Endothelial cell of umbilical vein (primary cell): ENCODE measurements around the gene PAPOLA. TPM values are rescaled to one million over a fixed set of nuclear protein-coding genes. Genes with fewer than 3 reads are reported as not detected.

Experiments
- BruUV-seq: library from RNA; stranded (reverse); fragments of 400-500 nt; replicated peaks from 2 replicates; lab custom pipeline; 2021; lab: Mats Ljungman, UMichigan
- CTCF ChIA-PET: fragments of 300-600, 350-600 bp; sonication (Branson Sonifier 250); formaldehyde crosslinking; loops from one replicate; lab custom pipeline; 2021; ENCODE audit warnings: antibody characterized with exemption, inconsistent platforms; lab: Charles Lee
- POLR2A ChIA-PET: fragments of 300-600, 350-600 bp; sonication (Branson Sonifier 250); formaldehyde crosslinking; loops from one replicate; lab custom pipeline; 2021; ENCODE audit warnings: antibody characterized with exemption, inconsistent platforms; lab: Charles Lee
- DNase-seq: peaks from one replicate; pipeline ENCODE4 v3.0.0-alpha.2; 2011; ENCODE audit warnings: low read depth, low spot score
- FAIRE-seq: peaks from 2 replicates; lab custom pipeline; 2011; peaks lifted over from hg19 to GRCh38; lab: Jason Lieb, UNC
- H2AFZ ChIP-seq: 2 replicates; pipeline ENCODE4 v1.6.0; 2012; ENCODE audit warnings: low read depth, low read length, control low read depth, inconsistent platforms
- H3K27ac ChIP-seq: 2 replicates; pipeline ENCODE4 v1.5.1; 2011; ENCODE audit warnings: low read depth, mild to moderate bottlenecking, control low read depth, low read length, moderate library complexity; ENCODE audit not compliant: insufficient read depth
- H3K27me3 ChIP-seq, 2 experiments: 2 replicates each; pipeline versions ENCODE4 v1.6.0 to v1.6.1; 2011; ENCODE audit warnings: low read length in 2 of 2, mixed read lengths in 1 of 2; ENCODE audit not compliant: control insufficient read depth in 2 of 2, insufficient read depth in 2 of 2
- H3K36me3 ChIP-seq, 2 experiments: 2 replicates in 1 of 2; 3 replicates in 1 of 2; pipeline ENCODE4 v1.5.1; 2011; ENCODE audit warnings: low read length in 2 of 2, mild to moderate bottlenecking in 1 of 2, moderate library complexity in 1 of 2; ENCODE audit not compliant: control insufficient read depth in 2 of 2, insufficient read depth in 2 of 2; ENCODE audit errors: extremely low read depth in 1 of 2
- H3K4me1 ChIP-seq: 3 replicates; pipeline ENCODE4 v1.5.1; 2011; ENCODE audit warnings: mild to moderate bottlenecking, low read length; ENCODE audit not compliant: control insufficient read depth, insufficient read depth; ENCODE audit errors: extremely low read depth
- H3K4me2 ChIP-seq: 2 replicates; pipeline ENCODE4 v1.6.1; 2011; ENCODE audit warnings: low read length, control low read depth, mixed read lengths; ENCODE audit not compliant: insufficient read depth
- H3K4me3 ChIP-seq, 3 experiments: fragments of 200-600 bp in 1 of 3; sonication (generic), shearing (Covaris generic) in 1 of 3; replicated peaks in 1 of 3; 2 replicates each; pipeline ENCODE4 v1.5.1; 2011 to 2016; ENCODE audit warnings: control low read depth in 3 of 3, low read length in 3 of 3, mild to moderate bottlenecking in 2 of 3, inconsistent platforms in 1 of 3, low read depth in 1 of 3, moderate library complexity in 1 of 3; ENCODE audit not compliant: insufficient read depth in 1 of 3
- H3K79me2 ChIP-seq: 2 replicates; pipeline ENCODE4 v1.6.0; 2012; ENCODE audit warnings: low read length, inconsistent platforms; ENCODE audit not compliant: control insufficient read depth, insufficient read depth
- H3K9ac ChIP-seq: replicated peaks from 2 replicates; pipeline ENCODE3; 2011; ENCODE audit warnings: low read length, control low read depth; ENCODE audit not compliant: insufficient read depth; ENCODE audit errors: extremely low read depth
- H3K9me1 ChIP-seq: replicated peaks from 3 replicates; pipeline ENCODE4 v1.6.0; 2011; ENCODE audit warnings: mild to moderate bottlenecking, low read length; ENCODE audit not compliant: control insufficient read depth, insufficient read depth; ENCODE audit errors: extremely low read depth
- H3K9me3 ChIP-seq: replicated peaks from 2 replicates; pipeline ENCODE4 v1.5.1; 2012; ENCODE audit warnings: low read length, inconsistent platforms; ENCODE audit not compliant: control insufficient read depth, insufficient read depth
- H4K20me1 ChIP-seq: replicated peaks from 2 replicates; pipeline ENCODE3; 2011; ENCODE audit warnings: mild to moderate bottlenecking, low read length; ENCODE audit not compliant: control insufficient read depth, insufficient read depth; ENCODE audit errors: extremely low read depth
- EZH2 ChIP-seq: IDR thresholded peaks from 2 replicates; pipeline ENCODE4 v1.6.1; 2012; ENCODE audit warnings: borderline replicate concordance, low read depth, mild to moderate bottlenecking, moderate library complexity, low read length, inconsistent platforms; ENCODE audit not compliant: severe bottlenecking
- FOS ChIP-seq: IDR thresholded peaks from 2 replicates; pipeline ENCODE4 v1.6.1; 2011; ENCODE audit warnings: mild to moderate bottlenecking, low read length, moderate library complexity, borderline replicate concordance; ENCODE audit not compliant: insufficient read depth
- GATA2 ChIP-seq: IDR thresholded peaks from 2 replicates; pipeline ENCODE4 v1.7.0; 2011; ENCODE audit warnings: low read depth, mild to moderate bottlenecking, moderate library complexity, mixed read lengths, low read length; ENCODE audit not compliant: insufficient read length, insufficient read depth
- JUN ChIP-seq: IDR thresholded peaks from 2 replicates; pipeline ENCODE4 v1.6.1; 2011; ENCODE audit warnings: borderline replicate concordance, low read depth; ENCODE audit not compliant: insufficient read length, insufficient read depth
- MYC ChIP-seq: IDR thresholded peaks from one replicate; pipeline ENCODE4 v1.6.1; 2011; ENCODE audit warnings: mild to moderate bottlenecking, low read depth, low read length
- POLR2A ChIP-seq: IDR thresholded peaks from 2 replicates; pipeline ENCODE4 v1.6.1; 2012; ENCODE audit warnings: low read depth, mild to moderate bottlenecking, control low read depth, low read length
- POLR2AphosphoS5 ChIP-seq: IDR thresholded peaks from 2 replicates; pipeline ENCODE4 v1.6.1; 2012; ENCODE audit warnings: low read depth, mild to moderate bottlenecking, control low read depth, low read length, moderate library complexity; ENCODE audit not compliant: insufficient read depth
- dilution Hi-C: fragments of 300-500 bp; cut with MboI; formaldehyde crosslinking; loops from one replicate; pipeline ENCODE4 v1.15.0; 2019; ENCODE audit warnings: low sequenced_read_pairs; ENCODE audit not compliant: extremely low pct_ligation_motif_present
- intact Hi-C: fragments of 100-400 bp; cut with micrococcal nuclease; formaldehyde crosslinking; loops from one replicate; pipeline ENCODE4 v1.10.0; 2022
- polyA plus RNA-seq, 4 experiments: library from polyadenylated mRNA; depleted of rRNA in 3 of 4; stranded (reverse) in 3 of 4; unstranded in 1 of 4; fragments of >200 nt; gene quantifications; 2 replicates each; pipeline versions ENCODE4 v1.2.1 to v1.2.3, GENCODE V29; 2011 to 2012; ENCODE audit warnings: missing spikeins in 1 of 4
- total RNA-seq: library from RNA; stranded (reverse); gene quantifications from 2 replicates; pipeline ENCODE4 v1.2.3, GENCODE V29; 2021
- TF ChIP-seq, protein P1 (sequence below), 2 donors: IDR thresholded peaks; 1 replicate in 1 of 2; 2 replicates in 1 of 2; pipeline ENCODE4 v1.5.1; 2011; ENCODE audit warnings: low read length in 2 of 2, mild to moderate bottlenecking in 2 of 2, moderate library complexity in 2 of 2, control low read depth in 1 of 2, inconsistent platforms in 1 of 2, low read depth in 1 of 2; ENCODE audit not compliant: insufficient read depth in 1 of 2; ENCODE audit errors: extremely low read depth in 1 of 2
- TF ChIP-seq, protein P2 (sequence below): IDR thresholded peaks from 2 replicates; pipeline ENCODE4 v1.6.1; 2011; ENCODE audit not compliant: insufficient read depth, insufficient read length

Gene PAPOLA
- total and polyA plus RNA-seq, 2 donors (not counting 3 experiments of a cell fraction or from before 2014, with no cell fraction given), result 75.4 to 184 TPM

DNA sequence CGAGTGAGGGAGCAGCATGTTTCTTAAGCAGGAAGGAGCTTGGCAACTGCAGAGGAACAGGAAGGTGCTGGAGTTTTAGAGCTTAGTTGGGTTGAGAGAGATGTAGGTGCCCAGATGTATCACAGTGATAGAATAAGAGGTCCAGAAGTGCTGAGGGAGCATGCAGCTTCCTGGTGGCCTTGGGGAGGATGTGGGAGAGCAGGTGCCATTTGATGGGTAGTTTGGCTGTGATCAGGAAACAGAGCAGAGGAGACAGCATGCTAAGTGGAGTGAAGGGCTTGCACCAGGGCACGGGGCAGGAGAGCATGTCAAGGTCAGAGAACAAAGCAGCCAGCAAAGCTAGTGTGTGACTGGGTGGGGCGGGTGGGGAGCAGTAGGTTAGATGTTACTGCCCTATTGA lies 74.8 kb downstream of the PAPOLA start:
- no peak overlapping the region for H3K4me2 ChIP-seq
- no TSS peak for BruUV-seq
- no peaks in the 10 kb centered on the region for H3K9me1 ChIP-seq
- no peak overlapping the region for H3K4me3 ChIP-seq
- peaks cover 0 to 5% of the 10 kb centered on the region in 2 experiments for H3K36me3 ChIP-seq
- dilution Hi-C loops, result no loop called here
- DNase-seq, result no peak
- H4K20me1 ChIP-seq, result no peaks in the 10 kb centered on the region
- H3K27ac ChIP-seq, result no peak overlapping the region
- H3K4me1 ChIP-seq, result no peaks in the 10 kb centered on the region
- ChIA-PET POLR2A (interaction anchor here (0.6 kb wide), 1 partner anchor 44 kb away, joined by 6 read pairs; no protein-coding TSS in a partner anchor), CTCF (interaction anchor here (1.0 to 2.9 kb wide), 4 partner anchors 10 to 165 kb away, joined by 3 to 20 read pairs (median 5); no protein-coding TSS in a partner anchor)
- no peaks in the 10 kb centered on the region for H3K9me3 ChIP-seq
- H2AFZ ChIP-seq, result no peak overlapping the region
- H3K9ac ChIP-seq, result no peak overlapping the region
- H3K79me2 ChIP-seq, result no peaks in the 10 kb centered on the region
- no peak for FAIRE-seq
- intact Hi-C loops, result no loop called here
- no peaks in the 10 kb centered on the region for H3K27me3 ChIP-seq
- no peak for TF ChIP-seq EZH2

DNA sequence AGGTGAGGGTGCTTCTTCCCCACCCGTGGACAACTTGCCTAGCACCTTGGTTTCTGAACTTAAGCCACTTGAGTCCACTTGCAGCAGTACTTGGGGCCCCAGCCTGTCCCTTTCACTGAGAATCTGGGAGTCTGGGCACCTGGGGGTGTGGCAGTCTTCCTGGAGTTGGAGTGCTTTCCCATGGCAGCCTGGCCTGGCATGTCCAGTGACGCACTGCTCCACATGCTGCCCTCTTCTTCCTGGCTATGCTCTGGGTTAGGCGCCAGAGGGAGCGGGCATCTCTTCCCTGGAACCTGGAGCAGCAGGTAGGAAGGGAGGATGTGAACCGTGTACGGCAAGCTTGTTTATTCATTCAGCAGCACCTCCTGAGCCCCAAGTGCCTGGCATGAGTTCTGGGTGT lies 76.4 kb downstream of the PAPOLA start:
- Histone ChIP-seq H2AFZ (no peak overlapping the region), H3K9ac (no peak overlapping the region), H3K4me2 (no peak overlapping the region), H3K4me1 (no peaks in the 10 kb centered on the region), H3K27me3 (no peaks in the 10 kb centered on the region), H3K36me3 (no peaks in the 10 kb centered on the region), H3K79me2 (no peaks in the 10 kb centered on the region), H3K4me3 (no peak overlapping the region), H3K9me1 (no peaks in the 10 kb centered on the region), H4K20me1 (no peaks in the 10 kb centered on the region), H3K27ac (no peak overlapping the region), H3K9me3 (no peaks in the 10 kb centered on the region)
- DNase-seq (no peak), FAIRE-seq (no peak)
- TF ChIP-seq POLR2A (no peak), MYC (no peak), GATA2 (no peak), JUN (no peak), POLR2AphosphoS5 (no peak), FOS (no peak), EZH2 (no peak)
- TF ChIP-seq, protein P1, sequence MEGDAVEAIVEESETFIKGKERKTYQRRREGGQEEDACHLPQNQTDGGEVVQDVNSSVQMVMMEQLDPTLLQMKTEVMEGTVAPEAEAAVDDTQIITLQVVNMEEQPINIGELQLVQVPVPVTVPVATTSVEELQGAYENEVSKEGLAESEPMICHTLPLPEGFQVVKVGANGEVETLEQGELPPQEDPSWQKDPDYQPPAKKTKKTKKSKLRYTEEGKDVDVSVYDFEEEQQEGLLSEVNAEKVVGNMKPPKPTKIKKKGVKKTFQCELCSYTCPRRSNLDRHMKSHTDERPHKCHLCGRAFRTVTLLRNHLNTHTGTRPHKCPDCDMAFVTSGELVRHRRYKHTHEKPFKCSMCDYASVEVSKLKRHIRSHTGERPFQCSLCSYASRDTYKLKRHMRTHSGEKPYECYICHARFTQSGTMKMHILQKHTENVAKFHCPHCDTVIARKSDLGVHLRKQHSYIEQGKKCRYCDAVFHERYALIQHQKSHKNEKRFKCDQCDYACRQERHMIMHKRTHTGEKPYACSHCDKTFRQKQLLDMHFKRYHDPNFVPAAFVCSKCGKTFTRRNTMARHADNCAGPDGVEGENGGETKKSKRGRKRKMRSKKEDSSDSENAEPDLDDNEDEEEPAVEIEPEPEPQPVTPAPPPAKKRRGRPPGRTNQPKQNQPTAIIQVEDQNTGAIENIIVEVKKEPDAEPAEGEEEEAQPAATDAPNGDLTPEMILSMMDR (IDR thresholded peaks at IDR 0.05; ENCODE audit: extremely low read depth in 1 of 2, insufficient read depth in 1 of 2, low read depth in 1 of 2, low read length in 2 of 2), result no peak
- TF ChIP-seq, protein P2, sequence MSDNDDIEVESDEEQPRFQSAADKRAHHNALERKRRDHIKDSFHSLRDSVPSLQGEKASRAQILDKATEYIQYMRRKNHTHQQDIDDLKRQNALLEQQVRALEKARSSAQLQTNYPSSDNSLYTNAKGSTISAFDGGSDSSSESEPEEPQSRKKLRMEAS, result no peak
- dilution Hi-C loops (no loop called here), intact Hi-C loops (no loop called here)
- BruUV-seq, result no TSS peak
- ChIA-PET POLR2A (no interaction called here), CTCF (interaction anchor here (0.7 to 1.7 kb wide), 4 partner anchors 10 to 170 kb away, joined by 3 to 5 read pairs (median 4); no protein-coding TSS in a partner anchor)
